HG03175 (cell line): ENCODE measurements around the gene SVEP1.
"Not testable (repeated sequence)": the region's sequence is repeated elsewhere in the genome, so short reads cannot be mapped to it uniquely, and the experiment has no call there.

Source experiments
- ATAC-seq: cut with Tn5 transposase; IDR thresholded peaks from one replicate; pipeline ENCODE4 v1.9.1; 2021; ENCODE audit warnings: mild to moderate bottlenecking, moderate library complexity; ENCODE audit not compliant: unreplicated experiment

SVEP1 gene

GRCh38 chr9:110383491-110383890 is 196.1 kb downstream of the SVEP1 start:
- ATAC-seq: no peak

GRCh38 chr9:110382731-110383130 is 196.8 kb downstream of the SVEP1 start:
- no peak for ATAC-seq

DNA sequence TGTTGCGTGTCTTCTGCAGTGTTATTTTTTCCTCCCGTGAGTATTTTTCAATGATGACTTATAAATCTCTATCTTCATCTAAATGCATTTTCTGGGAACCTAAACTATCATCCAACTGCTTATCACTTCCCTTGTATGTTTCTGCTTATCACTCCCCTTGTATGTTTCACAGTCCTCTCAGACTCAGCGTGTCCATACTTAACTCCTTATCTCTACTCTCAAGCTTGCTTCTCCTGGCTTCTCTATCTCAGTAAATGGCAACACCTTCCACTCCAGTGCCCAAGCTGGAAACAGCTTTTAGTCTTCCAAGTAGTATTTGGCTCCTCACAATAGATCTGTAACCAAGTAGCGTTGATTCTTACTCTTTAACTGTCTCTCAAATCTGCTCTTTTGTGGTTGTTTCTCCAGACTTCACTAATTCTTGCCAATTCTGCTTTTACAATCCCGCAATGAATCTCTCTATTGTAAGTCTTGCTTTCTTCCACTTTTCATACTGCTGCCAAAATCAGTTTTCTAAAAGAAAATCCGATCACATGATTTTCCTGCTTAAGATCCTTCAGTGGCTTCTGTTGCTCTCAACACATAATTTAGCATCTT is 208.0 kb downstream of the SVEP1 start:
- ATAC-seq: no peak

DNA sequence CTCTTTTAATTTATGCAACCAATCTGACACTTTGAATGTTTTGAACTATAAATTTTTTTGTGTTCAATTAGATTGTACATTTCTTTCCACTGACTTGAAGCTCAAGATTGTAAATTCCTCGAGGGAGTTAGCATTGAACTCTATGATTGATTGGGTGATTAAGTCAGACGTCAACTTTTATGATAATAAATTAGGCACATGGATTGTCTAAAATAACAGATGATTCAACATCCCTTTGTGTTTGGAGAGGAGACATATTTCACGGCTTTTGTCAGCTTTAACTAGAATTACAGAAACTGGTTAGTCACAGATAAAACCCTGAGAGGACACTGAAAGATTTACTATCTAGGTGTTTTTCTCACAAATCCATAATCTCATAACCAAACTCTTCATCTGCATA is 209.2 kb downstream of the SVEP1 start:
- no peak for ATAC-seq

- no peak for ATAC-seq
These were observed 215.1 kb downstream of the SVEP1 start for GRCh38 chr9:110364451-110364850.

GRCh38 chr9:110358992-110359391 is 220.5 kb downstream of the SVEP1 start:
- not testable (repeated sequence) for ATAC-seq

- ATAC-seq: no peak
These were observed 222.0 kb downstream of the SVEP1 start for GRCh38 chr9:110357505-110357904.

GRCh38 chr9:110356639-110357395 is 222.7 kb downstream of the SVEP1 start:
- no peak for ATAC-seq

GRCh38 chr9:110355911-110356310 is 223.6 kb downstream of the SVEP1 start:
- no peak for ATAC-seq

GRCh38 chr9:110351009-110351467 is 228.5 kb downstream of the SVEP1 start:
- no peak for ATAC-seq

DNA sequence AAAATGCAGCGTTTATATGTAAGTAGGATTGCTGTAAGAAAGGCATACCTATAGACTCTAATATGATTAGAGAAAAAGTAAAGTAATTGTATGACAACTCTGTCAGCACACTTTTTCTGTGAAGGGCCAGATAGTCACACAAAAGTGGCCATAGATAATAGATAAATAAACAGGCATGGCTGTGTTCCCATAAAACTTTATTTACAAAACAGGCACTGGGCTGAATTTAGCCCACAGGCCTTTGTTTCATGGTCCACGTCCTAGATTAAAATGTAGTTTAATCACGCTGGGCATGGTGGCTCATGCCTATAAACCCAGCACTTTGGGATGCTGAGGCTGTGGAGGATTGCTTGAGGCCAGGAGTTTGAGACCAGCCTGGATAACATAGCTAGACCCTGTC is 233.2 kb downstream of the SVEP1 start:
- ATAC-seq: no peak

- no peak for ATAC-seq
These were observed 234.7 kb downstream of the SVEP1 start for GRCh38 chr9:110344821-110345220.

DNA sequence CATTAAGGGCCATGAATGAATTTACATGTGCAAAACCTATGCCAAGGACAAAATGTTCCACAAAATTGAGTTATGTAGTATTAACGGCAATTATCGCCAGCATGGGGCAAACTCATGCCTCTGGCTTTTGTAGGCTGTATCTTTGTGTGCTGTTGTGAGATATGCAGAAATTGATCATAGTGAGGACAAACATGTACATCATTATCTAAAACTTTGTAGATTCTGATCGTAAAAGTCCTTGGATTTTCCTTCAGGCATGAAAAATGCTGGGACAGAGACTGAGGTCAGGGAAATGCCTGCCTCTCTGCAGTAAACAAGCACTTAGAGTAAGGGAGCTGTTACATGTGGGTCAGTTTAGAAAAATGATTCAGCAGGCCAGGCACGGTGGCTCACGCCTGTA is 236.0 kb downstream of the SVEP1 start:
- no peak for ATAC-seq

- peak; percentile 37 for ATAC-seq
These were observed 239.2 kb downstream of the SVEP1 start for GRCh38 chr9:110340306-110340705.

DNA sequence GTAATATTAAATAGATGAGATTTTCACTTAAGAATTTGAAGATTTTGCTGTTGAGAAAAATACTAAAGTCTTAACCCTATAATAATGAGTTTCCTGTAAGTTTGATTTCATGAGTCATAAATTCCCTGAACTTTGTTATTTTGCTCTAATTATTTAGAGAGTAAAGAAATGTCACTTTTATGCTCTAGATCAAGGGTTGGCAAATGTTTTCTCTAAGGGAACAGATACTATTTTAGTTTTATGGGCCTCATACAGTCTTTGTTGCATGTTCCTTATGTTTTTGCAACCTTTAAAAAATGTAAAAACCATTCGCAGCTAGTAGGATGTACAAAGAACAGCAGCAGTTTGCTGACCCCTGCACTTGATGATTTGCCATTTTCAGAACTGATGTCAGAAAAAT is 241.4 kb downstream of the SVEP1 start:
- no peak for ATAC-seq

- ATAC-seq: no peak
These were observed 241.8 kb downstream of the SVEP1 start, which contains the start of gene TXNDC8 for GRCh38 chr9:110337727-110338126. Gene TXNDC8 (minus strand): TSS chr9:110337863.

DNA sequence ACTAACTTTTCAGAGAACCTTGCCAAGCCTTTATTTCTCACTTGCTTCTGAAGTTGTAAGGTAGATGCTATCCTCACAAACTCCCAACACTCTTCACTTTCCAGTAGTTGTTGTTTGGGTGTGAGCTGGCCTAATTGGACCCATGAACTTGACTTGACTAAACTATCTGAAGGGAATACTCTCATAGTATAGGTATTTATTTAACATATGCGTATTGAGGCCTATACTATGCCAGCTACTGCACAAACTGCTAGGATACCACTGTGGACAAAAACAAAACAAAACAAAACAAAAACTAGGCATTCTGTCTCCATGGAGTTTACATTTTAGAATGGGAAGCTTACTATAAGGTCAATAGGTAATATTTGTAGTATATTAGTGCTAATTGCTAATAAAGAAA is 243.2 kb downstream of the SVEP1 start:
- no peak for ATAC-seq

- ATAC-seq: peak; percentile 14
These were observed 244.7 kb downstream of the SVEP1 start for GRCh38 chr9:110334871-110335270.

DNA sequence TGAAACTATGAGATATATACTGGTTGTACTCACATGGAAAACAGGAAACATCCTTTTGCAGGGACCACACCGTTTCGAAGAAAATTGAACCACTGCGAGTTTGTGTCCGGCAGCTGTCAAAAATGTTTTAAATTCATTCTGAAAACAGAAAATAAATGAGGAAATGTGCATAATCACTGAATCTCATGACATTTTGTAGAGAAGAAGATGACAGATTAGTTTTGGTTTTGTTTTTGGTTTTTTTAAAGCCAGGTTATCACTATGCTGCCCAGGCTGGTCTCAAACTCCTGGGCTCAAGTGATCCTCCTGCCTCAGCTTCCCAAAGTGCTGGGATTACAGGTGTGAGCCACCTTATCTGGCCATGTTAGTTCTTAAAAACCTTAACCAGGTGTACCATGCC is 245.4 kb downstream of the SVEP1 start:
- peak; percentile 80 for ATAC-seq

- ATAC-seq: no peak
These were observed 246.8 kb downstream of the SVEP1 start for GRCh38 chr9:110332766-110333165.

GRCh38 chr9:110330484-110331105 is 248.9 kb downstream of the SVEP1 start:
- no peak for ATAC-seq

GRCh38 chr9:110329639-110330230 is 249.8 kb downstream of the SVEP1 start:
- ATAC-seq: no peak
